ENCODE results near the gene PHF19.

The PHF19 gene

GRCh38 chr9:120911295-120911837 lies 34.4 kb upstream of the PHF19 start:
- H3K27ac ChIP-seq (ENCODE audit: low read depth, low read length, severe bottlenecking) = no peak overlapping the region
- H3K4me3 ChIP-seq (ENCODE audit: extremely low read depth, insufficient read depth, low read length, poor library complexity, severe bottlenecking) = no peak overlapping the region
- WGBS, 2 experiments (ENCODE audit: insufficient coverage in 2 of 2) = 90 to 96% methylated on average over 7 to 9 of the region's 9 CpGs

DNA sequence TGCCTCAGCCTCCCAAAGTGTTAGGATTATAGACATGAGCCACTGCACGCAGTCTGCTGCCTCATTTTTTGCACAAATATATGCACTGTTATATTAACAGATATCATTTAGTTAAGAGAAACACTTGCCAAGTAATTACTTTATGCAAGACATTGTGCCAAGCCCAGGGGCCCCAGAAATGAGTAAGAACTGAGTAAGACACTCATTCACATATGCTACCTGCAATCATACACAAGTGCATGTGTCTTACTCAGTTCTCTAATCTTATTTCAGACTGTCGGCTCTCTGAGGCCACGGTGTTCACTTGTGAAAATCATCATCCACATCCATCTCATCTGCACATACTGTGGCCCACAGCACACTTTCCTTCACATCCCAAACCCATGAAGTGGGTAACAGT lies 33.7 kb upstream of the PHF19 start:
- H3K4me1 ChIP-seq (ENCODE audit: control insufficient read depth, insufficient read depth, low read length, poor library complexity, severe bottlenecking) = no peaks in the 10 kb centered on the region
- no peak overlapping the region for H3K4me3 ChIP-seq (ENCODE audit: extremely low read depth, insufficient read depth, low read length, poor library complexity, severe bottlenecking)
- H3K36me3 ChIP-seq (ENCODE audit: control insufficient read depth, insufficient read depth, low read length) = no peaks in the 10 kb centered on the region
- H3K9me3 ChIP-seq (ENCODE audit: control insufficient read depth, low read length) = no peaks in the 10 kb centered on the region
- WGBS, 2 experiments (ENCODE audit: insufficient coverage in 2 of 2) = 94 to 100% methylated on average over 2 of the region's 3 CpGs
- H3K27ac ChIP-seq (ENCODE audit: low read depth, low read length, severe bottlenecking) = no peak overlapping the region

More at GRCh38 chr9:120911295-120911837, 34.4 kb upstream of the PHF19 start:
- no peaks in the 10 kb centered on the region for H3K36me3 ChIP-seq (ENCODE audit: control insufficient read depth, insufficient read depth, low read length)
- no peaks in the 10 kb centered on the region for H3K4me1 ChIP-seq (ENCODE audit: control insufficient read depth, insufficient read depth, low read length, poor library complexity, severe bottlenecking)
- no peaks in the 10 kb centered on the region for H3K9me3 ChIP-seq (ENCODE audit: control insufficient read depth, low read length)

- WGBS, 2 experiments (ENCODE audit: insufficient coverage in 2 of 2) = 74 to 79% methylated on average over 5 of the region's 5 CpGs
- Histone ChIP-seq H3K4me1 (ENCODE audit: control insufficient read depth, insufficient read depth, low read length, poor library complexity, severe bottlenecking) (no peaks in the 10 kb centered on the region), H3K27ac (ENCODE audit: low read depth, low read length, severe bottlenecking) (no peak overlapping the region), H3K36me3 (ENCODE audit: control insufficient read depth, insufficient read depth, low read length) (no peaks in the 10 kb centered on the region), H3K9me3 (ENCODE audit: control insufficient read depth, low read length) (no peaks in the 10 kb centered on the region), H3K4me3 (ENCODE audit: extremely low read depth, insufficient read depth, low read length, poor library complexity, severe bottlenecking) (no peak overlapping the region)
Observed at GRCh38 chr9:120909904-120910303, 32.9 kb upstream of the PHF19 start.

- no peak overlapping the region for H3K27ac ChIP-seq (ENCODE audit: low read depth, low read length, severe bottlenecking)
- WGBS, 2 experiments (ENCODE audit: insufficient coverage in 2 of 2) = 94 to 95% methylated on average over 9 to 10 of the region's 11 CpGs
- H3K4me1 ChIP-seq (ENCODE audit: control insufficient read depth, insufficient read depth, low read length, poor library complexity, severe bottlenecking) = no peaks in the 10 kb centered on the region
- no peaks in the 10 kb centered on the region for H3K36me3 ChIP-seq (ENCODE audit: control insufficient read depth, insufficient read depth, low read length)
- no peaks in the 10 kb centered on the region for H3K9me3 ChIP-seq (ENCODE audit: control insufficient read depth, low read length)
- H3K4me3 ChIP-seq (ENCODE audit: extremely low read depth, insufficient read depth, low read length, poor library complexity, severe bottlenecking) = no peak overlapping the region
Observed at GRCh38 chr9:120905315-120906164, 28.6 kb upstream of the PHF19 start.

DNA sequence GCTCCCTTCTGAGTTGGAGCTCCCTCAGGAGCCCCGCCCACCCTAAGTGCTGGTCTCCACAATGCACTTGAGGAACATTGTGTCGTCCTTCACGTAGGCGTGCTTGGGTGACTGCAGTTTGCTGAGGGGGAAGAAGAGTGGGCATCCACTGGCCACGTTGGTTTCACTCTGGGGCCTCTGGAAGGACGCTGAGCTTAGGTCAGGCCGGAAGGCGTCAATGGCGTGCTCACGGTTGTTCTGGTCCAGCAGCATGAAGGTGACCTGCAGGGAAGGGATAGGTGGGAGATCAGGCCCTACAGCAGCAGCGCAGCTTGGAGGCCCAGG lies 28.0 kb upstream of the PHF19 start:
- 98% methylated on average over 7 to 10 of the region's 11 CpGs for WGBS, 2 experiments (ENCODE audit: insufficient coverage in 2 of 2)
- no peaks in the 10 kb centered on the region for H3K36me3 ChIP-seq (ENCODE audit: control insufficient read depth, insufficient read depth, low read length)
- H3K27ac ChIP-seq (ENCODE audit: low read depth, low read length, severe bottlenecking) = no peak overlapping the region
- no peaks in the 10 kb centered on the region for H3K9me3 ChIP-seq (ENCODE audit: control insufficient read depth, low read length)
- no peak overlapping the region for H3K4me3 ChIP-seq (ENCODE audit: extremely low read depth, insufficient read depth, low read length, poor library complexity, severe bottlenecking)
- no peaks in the 10 kb centered on the region for H3K4me1 ChIP-seq (ENCODE audit: control insufficient read depth, insufficient read depth, low read length, poor library complexity, severe bottlenecking)

DNA sequence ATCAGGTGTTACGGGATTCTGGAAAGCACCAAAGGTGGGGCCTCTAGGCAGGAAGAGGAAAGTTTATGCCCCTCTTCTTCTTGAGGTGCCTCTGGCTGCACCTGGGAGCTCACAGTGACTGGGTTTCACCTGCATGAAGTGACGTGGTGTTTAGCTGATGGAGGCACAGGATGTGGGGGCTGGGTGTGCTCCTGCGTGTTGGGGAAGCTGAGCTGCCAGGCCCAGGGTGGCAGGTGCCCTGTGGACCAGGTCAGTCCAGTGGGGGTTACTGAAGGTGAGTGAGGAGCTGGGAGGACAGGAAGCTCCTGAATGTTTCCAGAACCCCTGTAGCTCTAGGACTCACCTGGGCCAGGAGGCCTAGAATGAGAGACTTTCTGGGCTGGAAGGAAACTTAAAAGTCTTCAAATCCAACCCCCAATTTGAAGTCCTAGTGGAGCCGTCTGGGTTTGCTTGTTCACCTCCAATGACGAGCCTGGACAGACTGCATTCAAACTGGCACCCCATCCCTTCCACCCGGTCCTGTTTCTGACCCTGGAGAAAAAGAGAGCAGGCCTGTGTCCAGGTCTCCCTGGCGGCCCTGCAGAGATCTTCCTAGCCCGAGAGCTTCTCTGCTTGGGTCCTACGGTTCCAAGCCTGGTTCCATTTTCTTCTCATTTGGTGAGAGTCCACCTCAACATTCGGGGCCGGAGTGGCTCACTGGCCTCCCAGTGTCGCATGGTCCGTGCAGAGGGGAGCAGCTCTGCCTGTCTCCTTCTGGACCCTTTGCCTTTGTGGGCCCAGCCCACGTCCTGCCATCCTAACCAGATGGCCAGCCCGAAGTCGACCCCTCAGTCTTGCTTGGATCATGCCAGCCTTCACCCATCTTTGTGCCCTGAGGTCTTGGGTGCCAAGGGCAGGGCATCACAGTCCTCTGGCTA lies 27.3 kb upstream of the PHF19 start:
- 89 to 92% methylated on average over 15 of the region's 16 CpGs for WGBS, 2 experiments (ENCODE audit: insufficient coverage in 2 of 2)
- H3K4me3 ChIP-seq (ENCODE audit: extremely low read depth, insufficient read depth, low read length, poor library complexity, severe bottlenecking) = no peak overlapping the region

DNA sequence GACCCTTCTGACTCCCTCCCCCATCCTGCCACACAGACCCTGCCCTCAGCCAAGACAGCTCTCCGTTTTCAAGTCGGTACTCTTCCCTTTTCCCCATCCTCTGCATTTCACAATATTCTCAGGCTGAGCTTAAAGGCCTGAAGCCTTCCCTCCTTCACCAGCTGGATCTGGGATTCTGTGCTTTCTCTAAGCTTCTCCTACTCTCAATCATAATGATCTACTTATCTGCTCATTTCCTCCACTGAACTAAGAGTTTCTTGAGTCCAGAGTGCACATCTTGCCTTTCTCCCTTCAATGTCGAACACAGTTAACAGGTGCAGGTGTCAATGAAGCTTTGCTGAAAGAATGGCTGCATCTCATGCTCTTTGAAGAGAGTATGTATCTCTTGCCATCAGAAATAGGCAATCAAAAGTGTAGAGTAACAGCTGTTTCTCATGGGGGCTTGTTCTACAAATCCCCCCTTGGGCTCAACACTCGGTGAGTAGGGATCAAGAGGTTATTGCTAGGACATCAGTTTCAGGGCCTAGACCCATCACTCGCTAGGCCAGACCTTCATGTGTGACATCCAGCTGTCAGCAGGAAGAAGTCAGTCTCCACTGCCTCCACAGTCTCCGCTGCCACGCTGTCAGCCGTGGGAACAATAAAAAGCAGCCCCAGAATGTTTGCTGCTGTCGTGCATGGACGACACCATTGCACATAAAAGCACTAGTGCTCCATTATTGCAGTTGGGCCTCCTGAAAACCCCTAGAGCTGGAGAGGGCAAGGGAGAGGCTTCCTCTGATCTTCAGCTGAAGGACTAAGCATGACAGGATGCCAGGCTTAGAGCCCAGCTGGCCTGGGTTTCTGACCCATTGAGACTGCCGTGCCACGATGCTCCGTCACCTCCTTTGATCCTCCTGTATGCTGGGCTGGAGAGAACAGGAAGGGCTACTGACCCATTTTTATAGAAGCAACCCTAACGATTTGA lies 25.9 kb upstream of the PHF19 start:
- Histone ChIP-seq H3K4me3 (ENCODE audit: extremely low read depth, insufficient read depth, low read length, poor library complexity, severe bottlenecking) (no peak overlapping the region), H3K9me3 (ENCODE audit: control insufficient read depth, low read length) (no peaks in the 10 kb centered on the region), H3K27ac (ENCODE audit: low read depth, low read length, severe bottlenecking) (no peak overlapping the region), H3K4me1 (ENCODE audit: control insufficient read depth, insufficient read depth, low read length, poor library complexity, severe bottlenecking) (no peaks in the 10 kb centered on the region), H3K36me3 (ENCODE audit: control insufficient read depth, insufficient read depth, low read length) (no peaks in the 10 kb centered on the region)
- WGBS, 2 experiments (ENCODE audit: insufficient coverage in 2 of 2) = 89 to 90% methylated on average over 11 to 13 of the region's 14 CpGs

More for the DNA sequence above, 27.3 kb upstream of the PHF19 start:
- Histone ChIP-seq H3K4me1 (ENCODE audit: control insufficient read depth, insufficient read depth, low read length, poor library complexity, severe bottlenecking) (no peaks in the 10 kb centered on the region), H3K9me3 (ENCODE audit: control insufficient read depth, low read length) (no peaks in the 10 kb centered on the region), H3K36me3 (ENCODE audit: control insufficient read depth, insufficient read depth, low read length) (no peaks in the 10 kb centered on the region), H3K27ac (ENCODE audit: low read depth, low read length, severe bottlenecking) (no peak overlapping the region)

DNA sequence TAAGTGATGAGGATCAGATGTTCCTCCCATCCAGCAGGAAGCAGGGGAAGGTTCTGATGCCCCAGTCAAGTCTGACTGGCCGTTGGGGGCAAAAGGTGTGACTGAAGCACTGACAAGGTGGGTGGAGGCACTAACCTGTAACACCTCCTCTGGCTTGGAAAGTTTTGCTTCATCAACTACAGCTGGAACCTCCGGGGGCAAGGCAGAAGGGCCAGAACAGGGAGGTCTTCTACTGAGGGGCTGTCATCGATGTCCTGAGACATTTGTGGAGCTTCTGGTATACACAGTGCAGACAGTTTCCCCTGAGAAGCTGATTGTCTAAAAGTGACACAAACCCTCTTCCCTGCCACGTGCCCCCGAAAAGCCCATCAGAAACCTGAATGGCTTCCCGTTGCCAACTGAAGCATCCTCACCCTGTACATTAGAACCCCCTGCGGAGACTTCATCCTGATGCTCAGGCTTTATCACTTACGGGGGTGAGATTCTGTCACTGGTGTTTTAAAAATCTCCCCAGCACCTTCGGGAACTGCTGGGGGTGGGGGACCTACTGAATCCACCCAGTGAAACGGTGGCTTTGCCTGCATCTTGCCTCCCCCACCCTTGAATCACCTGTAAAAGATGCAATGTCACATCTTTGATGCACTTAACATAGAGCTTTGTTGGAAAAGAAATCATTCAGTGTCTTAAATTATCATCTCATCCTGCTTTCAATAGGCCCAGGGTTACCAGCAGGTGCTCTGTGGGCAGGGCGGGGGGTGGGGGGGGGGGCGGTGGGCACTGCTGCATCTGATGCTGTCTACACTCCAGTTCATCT lies 25.0 kb upstream of the PHF19 start:
- no peaks in the 10 kb centered on the region for H3K36me3 ChIP-seq (ENCODE audit: control insufficient read depth, insufficient read depth, low read length)
- H3K4me3 ChIP-seq (ENCODE audit: extremely low read depth, insufficient read depth, low read length, poor library complexity, severe bottlenecking) = no peak overlapping the region
- H3K4me1 ChIP-seq (ENCODE audit: control insufficient read depth, insufficient read depth, low read length, poor library complexity, severe bottlenecking) = peaks cover 1% of the 10 kb centered on the region
- H3K9me3 ChIP-seq (ENCODE audit: control insufficient read depth, low read length) = no peaks in the 10 kb centered on the region
- H3K27ac ChIP-seq (ENCODE audit: low read depth, low read length, severe bottlenecking) = no peak overlapping the region
- WGBS, 2 experiments (ENCODE audit: insufficient coverage in 2 of 2) = 73 to 85% methylated on average over 7 of the region's 12 CpGs

GRCh38 chr9:120900824-120901223 lies 23.8 kb upstream of the PHF19 start:
- H3K4me3 ChIP-seq (ENCODE audit: extremely low read depth, insufficient read depth, low read length, poor library complexity, severe bottlenecking) = no peak overlapping the region
- WGBS, 2 experiments (ENCODE audit: insufficient coverage in 2 of 2) = 94 to 96% methylated on average over 3 of the region's 3 CpGs
- no peak overlapping the region for H3K27ac ChIP-seq (ENCODE audit: low read depth, low read length, severe bottlenecking)
- H3K36me3 ChIP-seq (ENCODE audit: control insufficient read depth, insufficient read depth, low read length) = no peaks in the 10 kb centered on the region
- H3K9me3 ChIP-seq (ENCODE audit: control insufficient read depth, low read length) = no peaks in the 10 kb centered on the region
- H3K4me1 ChIP-seq (ENCODE audit: control insufficient read depth, insufficient read depth, low read length, poor library complexity, severe bottlenecking) = peaks cover 4% of the 10 kb centered on the region

Measured in mesodermal cell (in vitro differentiated cells).